ENCODE results near the gene MAP10. TPM values are rescaled to one million over a fixed set of nuclear protein-coding genes. Genes with fewer than 3 reads are reported as not detected.

The MAP10 gene
- total and polyA plus RNA-seq, 10 of the 15 experiments (the other 5 are each of a cell fraction or from before 2014, with no cell fraction given) = 0.85 to 5.0 (median 4.3) TPM

DNA sequence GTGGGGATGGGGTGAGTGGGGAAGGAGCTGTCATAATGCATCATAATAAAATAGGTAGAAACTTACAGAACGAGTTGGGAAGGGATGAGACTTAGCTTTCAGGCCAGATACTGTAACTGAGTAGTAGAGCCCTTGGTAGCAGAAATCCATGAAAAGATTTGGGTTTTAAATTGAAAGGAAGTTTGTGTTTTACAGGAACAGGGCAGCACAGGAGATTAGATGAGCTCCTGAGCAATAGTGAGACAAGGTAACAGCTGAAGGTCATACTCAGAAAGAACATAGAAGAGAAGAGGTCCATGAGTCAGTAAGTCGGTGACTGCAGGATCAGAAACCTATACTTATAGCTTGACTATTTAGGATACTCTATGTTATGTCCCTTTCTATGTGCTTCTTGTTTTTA is 7.3 kb downstream of the MAP10 start:
- ChIA-PET POLR2A (no interaction called here), RAD21 (ENCODE audit: unreplicated experiment) (no interaction called here), SMC1A (ENCODE audit: uncharacterized antibody, unreplicated experiment) (no interaction called here), CTCF (interaction anchor here (0.9 kb wide), 1 partner anchor 11 kb away, joined by 3 read pairs; no protein-coding TSS in a partner anchor)
- Histone ChIP-seq H2AFZ (ENCODE audit: control insufficient read depth, low read depth, low read length) (no peak overlapping the region), H3K27ac (ENCODE audit: control insufficient read depth, insufficient read depth) (no peak overlapping the region), H3K36me3 (ENCODE audit: control insufficient read depth in 2 of 2, insufficient read depth in 2 of 2, low read length in 1 of 2) (no peaks in the 10 kb centered on the region), H3K27me3 (replicated peaks in 1 of 2; ENCODE audit: control insufficient read depth in 2 of 2, insufficient read depth in 2 of 2, low read length in 1 of 2) (no peaks in the 10 kb centered on the region), H3K79me2 (ENCODE audit: control insufficient read depth, insufficient read depth, low read length) (no peaks in the 10 kb centered on the region), H3K9ac (ENCODE audit: control insufficient read depth, insufficient read depth, low read length) (no peak overlapping the region), H3K9me3 (replicated peaks; ENCODE audit: control insufficient read depth, insufficient read depth, low read length) (no peaks in the 10 kb centered on the region), H3K4me3 (no peak overlapping the region), H4K20me1 (ENCODE audit: control insufficient read depth, insufficient read depth) (no peaks in the 10 kb centered on the region), H3K4me2 (ENCODE audit: control insufficient read depth, insufficient read depth) (no peak overlapping the region), H3K4me1 (ENCODE audit: control insufficient read depth, insufficient read depth, low read length) (peaks cover 3% of the 10 kb centered on the region; the same call in 1 of the 2 replicates)
- in situ Hi-C loops (cut with MboI) (no loop called here), intact Hi-C loops (cut with micrococcal nuclease; ENCODE audit: unreplicated experiment) (no loop called here)
- no TSS peak for BruUV-seq (replicated peaks)
- TF ChIP-seq RB1 (IDR thresholded peaks at IDR 0.05; ENCODE audit: borderline replicate concordance) (no peak), MYC (IDR thresholded peaks at IDR 0.05; ENCODE audit: insufficient read depth, insufficient read length, insufficient replicate concordance, low read length, severe bottlenecking) (no peak), REST (IDR thresholded peaks at IDR 0.05; ENCODE audit: low read depth, low read length) (no peak), GABPA (IDR thresholded peaks at IDR 0.05; ENCODE audit: low read depth) (no peak), ETV6 (conservative IDR thresholded peaks at IDR 0.05 in 1 of 2, IDR thresholded peaks at IDR 0.05 in 1 of 2; ENCODE audit: borderline replicate concordance in 1 of 2, low read depth in 1 of 2) (no peak)
- WGBS (ENCODE audit: insufficient coverage, insufficient replicate concordance, low lambda C conversion rate, missing lambda C conversion rate) = 38% methylated on average over 2 of the region's 2 CpGs
- no peak for FAIRE-seq
- no peak for ATAC-seq
- no peak for DNase-seq (ENCODE audit: low read depth, low spot score)

Data from GM12878 (cell line).